SKM-1 treated with dmso at 0.1 percent for 144 hours (cell line): ENCODE results near the gene TUBA1A.
"Not testable (repeated sequence)": the region's sequence is repeated elsewhere in the genome, so short reads cannot be mapped to it uniquely, and the experiment has no call there.

Experiments
- DNase-seq: peaks from one replicate; lab custom pipeline; 2025; ENCODE audit not compliant: unreplicated experiment; lab: John Stamatoyannopoulos, UW

TUBA1A gene

GRCh38 chr12:49188916-49189367, at the start of gene TUBA1A:
Gene TUBA1A, minus strand, starts transcription at chr12:49189080. Its CDS starts 101 bp downstream, at chr12:49188979.
- peak; percentile 48 for DNase-seq

DNA sequence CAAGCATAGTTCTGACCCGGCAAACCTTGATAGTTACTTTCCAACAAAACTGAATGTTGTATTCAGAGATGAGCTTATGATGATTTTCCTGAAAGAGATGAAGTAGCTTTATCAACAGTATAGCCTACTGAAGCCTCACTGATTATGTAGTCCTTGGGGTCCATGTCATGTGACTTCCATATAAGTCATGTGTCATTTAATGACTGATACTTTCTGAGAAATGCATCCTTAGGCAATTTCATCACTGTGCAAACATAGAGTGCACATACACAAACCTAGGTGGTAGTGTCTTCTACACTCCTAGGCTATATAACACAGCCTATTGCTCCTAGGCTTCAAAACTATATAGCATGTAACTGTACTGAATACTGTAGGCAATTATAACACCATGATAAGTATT, 47.5 kb upstream of the TUBA1A start:
- no peak for DNase-seq

- DNase-seq, result peak; percentile 91
These were observed 45.1 kb upstream of the TUBA1A start for GRCh38 chr12:49233842-49234526.

DNA sequence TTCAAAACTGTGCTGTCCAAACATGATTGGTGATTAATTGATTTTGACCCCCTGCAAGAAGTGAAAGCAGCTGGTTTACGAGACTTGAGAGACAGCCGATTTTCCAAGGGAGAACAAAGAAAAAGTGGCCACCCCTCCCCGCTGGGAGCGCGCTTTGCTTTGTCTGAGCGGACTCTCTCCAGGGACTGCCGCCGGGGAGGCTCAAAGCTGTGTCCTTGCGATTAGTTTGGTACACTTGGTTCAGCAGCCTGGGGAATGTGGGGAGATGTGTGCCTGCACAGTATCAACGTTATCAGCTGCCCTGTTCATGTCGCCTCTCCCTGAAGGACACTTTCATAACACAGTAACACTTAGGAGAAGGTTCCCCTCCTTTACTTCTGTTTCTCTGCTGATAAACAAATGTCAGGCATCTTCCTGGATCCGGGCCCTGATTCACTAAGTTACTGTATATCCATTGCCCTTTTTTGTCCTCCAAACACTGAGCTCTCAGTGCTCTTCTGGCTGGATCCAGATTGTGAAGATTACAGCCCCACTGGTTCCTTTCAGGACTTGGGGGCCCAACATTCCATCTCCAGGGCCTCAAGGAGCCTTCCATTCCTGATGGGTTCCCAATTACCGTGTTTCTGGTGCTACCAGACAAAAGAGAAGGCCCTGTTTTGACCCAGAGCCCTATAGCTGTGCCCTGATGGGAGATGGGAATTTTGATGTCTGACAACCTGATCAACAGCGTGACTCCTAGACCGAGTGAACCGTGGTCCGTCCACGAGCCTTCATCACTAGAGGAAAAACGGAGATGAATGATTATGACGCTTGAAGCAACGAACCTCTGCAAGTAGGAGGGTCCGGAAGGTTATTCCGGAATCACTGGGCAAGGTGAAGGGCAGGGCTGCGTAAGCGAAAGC, 44.3 kb upstream of the TUBA1A start:
- no peak for DNase-seq

DNA sequence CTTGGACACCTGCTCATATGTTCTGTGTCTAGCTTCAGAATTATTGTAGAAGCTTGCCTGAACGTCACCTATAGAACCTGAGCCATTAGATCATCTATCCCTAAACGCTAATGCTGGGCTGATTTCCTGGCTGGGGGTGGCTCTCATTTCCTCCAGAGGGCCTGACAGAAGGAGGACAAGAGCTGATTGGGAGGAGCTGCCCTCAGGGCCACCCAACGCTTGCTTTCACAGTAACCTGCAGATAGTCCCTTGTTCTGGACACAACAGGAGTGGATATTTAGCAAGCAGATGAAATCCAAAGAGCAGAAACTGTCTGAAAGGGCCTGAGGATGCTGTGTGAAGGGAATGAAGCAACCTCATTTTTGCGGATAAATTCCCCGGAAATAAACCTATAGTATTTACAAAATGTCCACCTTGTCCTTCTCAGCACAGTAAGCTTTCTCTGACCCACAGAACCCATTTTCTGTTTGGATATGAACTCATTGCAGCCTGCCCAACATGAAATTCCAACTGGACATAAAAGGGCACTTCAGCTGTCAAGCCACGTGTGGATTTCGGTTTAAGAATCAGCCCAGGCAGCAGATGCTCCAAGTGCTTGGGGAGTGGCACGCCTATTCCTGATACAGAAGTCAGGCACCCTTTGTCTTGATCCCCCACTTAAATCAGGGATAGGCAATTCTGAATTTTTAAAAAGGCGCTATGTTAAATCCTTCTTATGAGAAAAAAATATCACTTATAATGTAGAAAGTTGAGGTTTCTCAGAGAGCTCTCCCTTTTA, 43.2 kb upstream of the TUBA1A start:
- no peak for DNase-seq

GRCh38 chr12:49230805-49231194, 41.9 kb upstream of the TUBA1A start:
- peak; percentile 39 for DNase-seq

DNA sequence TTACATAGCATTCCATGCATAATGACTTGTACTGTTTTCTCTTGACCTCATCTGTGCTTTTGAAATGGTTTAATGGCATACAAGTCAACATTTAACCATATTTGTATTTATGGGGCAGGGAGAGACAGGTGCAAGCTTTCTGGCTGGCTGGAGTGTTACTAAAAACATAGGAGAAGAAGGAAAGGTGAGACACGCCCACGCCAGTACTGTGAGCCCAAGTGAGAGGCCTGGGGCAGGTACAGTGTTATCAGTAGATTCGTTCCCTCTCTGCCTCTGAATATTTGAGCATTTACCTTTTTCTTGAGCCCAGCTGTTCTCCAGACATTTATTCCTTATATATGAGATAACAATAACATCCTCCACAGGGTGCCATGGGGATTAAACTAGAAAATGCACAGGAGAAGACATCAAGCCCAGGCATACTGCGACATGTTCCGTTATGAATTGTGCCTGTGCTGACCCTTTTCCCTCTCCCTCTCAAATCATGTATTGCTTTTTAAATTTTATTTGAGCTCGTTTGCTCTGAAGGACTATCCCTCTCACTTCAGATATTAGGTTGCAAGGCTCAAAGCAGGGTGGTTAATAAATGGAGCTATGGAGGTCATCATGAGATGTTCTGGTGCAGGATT, 41.4 kb upstream of the TUBA1A start:
- no peak for DNase-seq

DNA sequence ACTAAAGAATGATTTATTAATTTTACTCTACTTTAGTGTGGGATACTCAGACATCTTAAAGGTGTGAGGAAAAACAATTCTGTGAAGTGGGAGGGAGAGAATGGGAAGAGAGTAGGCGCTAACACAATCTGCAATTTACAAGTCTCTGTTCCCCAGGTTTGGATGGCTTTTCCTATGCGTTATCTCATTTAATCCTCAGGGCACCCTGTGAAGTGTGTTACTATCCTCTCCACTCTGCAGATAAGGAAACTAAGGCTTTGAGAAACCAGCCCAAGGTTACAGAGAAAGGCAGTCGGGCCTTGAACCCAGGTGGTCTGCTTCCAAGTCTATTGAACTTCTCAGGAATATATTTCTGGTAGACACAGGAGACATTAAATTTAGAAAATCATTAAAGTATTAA, 39.8 kb upstream of the TUBA1A start:
- no peak for DNase-seq

- DNase-seq, result no peak
These were observed 38.8 kb upstream of the TUBA1A start for GRCh38 chr12:49227713-49228112.

- no peak for DNase-seq
These were observed 36.8 kb upstream of the TUBA1A start for GRCh38 chr12:49225576-49226166.

GRCh38 chr12:49223590-49224369, 34.9 kb upstream of the TUBA1A start:
- DNase-seq, result no peak

- DNase-seq, result no peak
These were observed 34.2 kb upstream of the TUBA1A start for GRCh38 chr12:49223122-49223521.

DNA sequence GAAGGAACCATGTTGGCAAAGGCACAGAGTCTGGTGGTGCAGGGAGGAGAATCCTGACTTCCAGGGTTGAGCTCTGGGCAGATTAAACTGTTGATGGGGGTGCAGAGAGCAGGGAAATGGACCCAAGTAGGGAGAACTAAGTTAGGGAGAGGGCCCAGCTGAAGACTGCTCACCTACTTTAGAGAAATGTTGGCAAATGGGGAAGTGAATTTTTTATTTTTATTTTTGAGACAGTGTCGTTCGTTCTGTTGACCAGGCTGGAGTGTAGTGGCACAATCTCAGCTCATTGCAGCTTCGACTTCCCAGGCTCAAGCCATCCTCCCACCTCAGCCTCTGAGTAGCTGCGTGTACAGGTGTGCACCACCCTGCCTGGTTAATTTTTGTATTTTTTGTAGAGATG, 32.1 kb upstream of the TUBA1A start:
- no peak for DNase-seq

DNA sequence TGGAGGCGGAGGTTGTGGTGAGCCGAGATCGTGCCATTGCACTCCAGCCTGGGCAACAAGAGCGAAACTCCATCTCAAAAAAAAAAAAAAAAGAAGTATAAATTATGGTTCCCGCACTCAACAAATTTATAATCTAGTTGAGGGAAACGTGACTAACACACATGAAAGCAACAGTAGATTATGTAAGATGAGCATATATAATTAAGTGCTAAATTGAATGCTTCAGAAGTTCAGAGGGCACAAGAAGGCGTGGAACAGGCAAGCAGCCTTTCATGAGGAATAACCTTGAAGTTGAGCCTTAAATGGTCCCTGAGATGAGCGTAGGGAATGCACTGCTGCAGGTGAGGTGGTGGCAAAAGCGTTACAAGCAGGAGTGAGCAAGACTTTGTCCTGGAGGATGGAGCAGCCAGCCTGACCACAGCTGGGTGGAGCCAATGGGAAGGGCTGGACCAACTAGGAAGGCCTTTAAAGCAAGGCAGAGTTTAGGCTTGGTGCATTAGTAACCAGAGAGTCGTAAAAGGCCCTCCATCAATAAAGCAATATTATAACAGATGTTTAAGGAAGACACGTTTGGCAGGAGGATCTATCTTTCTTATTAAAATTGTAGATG, 30.6 kb upstream of the TUBA1A start:
- DNase-seq, result no peak

DNA sequence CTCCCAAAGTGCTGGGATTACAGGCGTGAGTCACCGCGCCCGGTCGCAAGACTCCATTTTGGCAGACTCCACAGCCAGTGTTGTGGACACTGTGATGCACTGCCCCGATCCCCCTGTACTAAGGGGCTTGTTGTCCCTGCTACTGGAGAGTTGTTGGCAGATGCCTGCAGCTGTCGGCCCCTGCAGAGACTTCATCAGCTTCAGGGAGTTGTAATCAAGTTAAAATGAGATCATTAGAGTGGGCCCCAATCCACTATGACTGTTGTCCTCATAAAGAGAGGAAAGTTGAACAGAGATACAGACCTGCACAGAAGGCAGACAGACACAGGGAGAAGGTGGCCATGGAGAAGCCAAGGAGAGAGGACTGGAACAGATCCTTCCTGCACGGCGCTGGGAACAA, 23.7 kb upstream of the TUBA1A start:
- DNase-seq, result no peak

GRCh38 chr12:49210703-49211102, 21.8 kb upstream of the TUBA1A start:
- not testable (repeated sequence) for DNase-seq

GRCh38 chr12:49208676-49209075, 19.8 kb upstream of the TUBA1A start:
- DNase-seq, result no peak

GRCh38 chr12:49208146-49208545, 19.3 kb upstream of the TUBA1A start:
- no peak for DNase-seq

DNA sequence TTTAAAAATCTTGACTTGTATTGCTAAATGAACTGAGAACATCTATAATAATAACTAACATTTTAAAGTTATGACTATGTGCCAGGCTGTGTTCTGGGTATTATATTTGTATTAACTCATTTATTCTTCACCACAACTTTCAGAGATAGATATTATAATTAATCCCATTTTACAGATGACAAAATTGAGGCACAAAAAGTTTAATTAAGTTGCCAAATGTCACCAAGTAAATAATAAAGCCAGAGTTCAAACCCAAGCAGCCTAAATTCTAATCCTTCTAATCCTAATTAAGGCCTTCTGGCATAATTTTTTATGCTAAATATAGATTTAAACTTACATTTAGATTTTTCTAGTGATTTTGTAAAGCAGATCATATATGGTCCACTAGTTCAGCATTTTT, 17.5 kb upstream of the TUBA1A start:
- no peak for DNase-seq
